Endothelial cell of umbilical vein (primary cell): ENCODE results near the gene MPP4. TPM values are rescaled to one million over a fixed set of nuclear protein-coding genes. Genes with fewer than 3 reads are reported as not detected.

Source experiments
- BruUV-seq: library from RNA; stranded (reverse); fragments of 400-500 nt; replicated peaks from 2 replicates; lab custom pipeline; 2021; lab: Mats Ljungman, UMichigan
- CTCF ChIA-PET: fragments of 300-600, 350-600 bp; sonication (Branson Sonifier 250); formaldehyde crosslinking; loops from one replicate; lab custom pipeline; 2021; ENCODE audit warnings: antibody characterized with exemption, inconsistent platforms; lab: Charles Lee
- POLR2A ChIA-PET: fragments of 300-600, 350-600 bp; sonication (Branson Sonifier 250); formaldehyde crosslinking; loops from one replicate; lab custom pipeline; 2021; ENCODE audit warnings: antibody characterized with exemption, inconsistent platforms; lab: Charles Lee
- DNase-seq: peaks from one replicate; pipeline ENCODE4 v3.0.0-alpha.2; 2011; ENCODE audit warnings: low read depth, low spot score
- FAIRE-seq: peaks from 2 replicates; lab custom pipeline; 2011; peaks lifted over from hg19 to GRCh38; lab: Jason Lieb, UNC
- H2AFZ ChIP-seq: 2 replicates; pipeline ENCODE4 v1.6.0; 2012; ENCODE audit warnings: low read depth, low read length, control low read depth, inconsistent platforms
- H3K27ac ChIP-seq: 2 replicates; pipeline ENCODE4 v1.5.1; 2011; ENCODE audit warnings: low read depth, mild to moderate bottlenecking, control low read depth, low read length, moderate library complexity; ENCODE audit not compliant: insufficient read depth
- H3K27me3 ChIP-seq, 2 experiments: 2 replicates each; pipeline versions ENCODE4 v1.6.0 to v1.6.1; 2011; ENCODE audit warnings: low read length in 2 of 2, mixed read lengths in 1 of 2; ENCODE audit not compliant: control insufficient read depth in 2 of 2, insufficient read depth in 2 of 2
- H3K36me3 ChIP-seq, 2 experiments: 2 replicates in 1 of 2; 3 replicates in 1 of 2; pipeline ENCODE4 v1.5.1; 2011; ENCODE audit warnings: low read length in 2 of 2, mild to moderate bottlenecking in 1 of 2, moderate library complexity in 1 of 2; ENCODE audit not compliant: control insufficient read depth in 2 of 2, insufficient read depth in 2 of 2; ENCODE audit errors: extremely low read depth in 1 of 2
- H3K4me1 ChIP-seq: 3 replicates; pipeline ENCODE4 v1.5.1; 2011; ENCODE audit warnings: mild to moderate bottlenecking, low read length; ENCODE audit not compliant: control insufficient read depth, insufficient read depth; ENCODE audit errors: extremely low read depth
- H3K4me2 ChIP-seq: 2 replicates; pipeline ENCODE4 v1.6.1; 2011; ENCODE audit warnings: low read length, control low read depth, mixed read lengths; ENCODE audit not compliant: insufficient read depth
- H3K4me3 ChIP-seq, 3 experiments: fragments of 200-600 bp in 1 of 3; sonication (generic), shearing (Covaris generic) in 1 of 3; replicated peaks in 1 of 3; 2 replicates each; pipeline ENCODE4 v1.5.1; 2011 to 2016; ENCODE audit warnings: control low read depth in 3 of 3, low read length in 3 of 3, mild to moderate bottlenecking in 2 of 3, inconsistent platforms in 1 of 3, low read depth in 1 of 3, moderate library complexity in 1 of 3; ENCODE audit not compliant: insufficient read depth in 1 of 3
- H3K79me2 ChIP-seq: 2 replicates; pipeline ENCODE4 v1.6.0; 2012; ENCODE audit warnings: low read length, inconsistent platforms; ENCODE audit not compliant: control insufficient read depth, insufficient read depth
- H3K9ac ChIP-seq: replicated peaks from 2 replicates; pipeline ENCODE3; 2011; ENCODE audit warnings: low read length, control low read depth; ENCODE audit not compliant: insufficient read depth; ENCODE audit errors: extremely low read depth
- H3K9me1 ChIP-seq: replicated peaks from 3 replicates; pipeline ENCODE4 v1.6.0; 2011; ENCODE audit warnings: mild to moderate bottlenecking, low read length; ENCODE audit not compliant: control insufficient read depth, insufficient read depth; ENCODE audit errors: extremely low read depth
- H3K9me3 ChIP-seq: replicated peaks from 2 replicates; pipeline ENCODE4 v1.5.1; 2012; ENCODE audit warnings: low read length, inconsistent platforms; ENCODE audit not compliant: control insufficient read depth, insufficient read depth
- H4K20me1 ChIP-seq: replicated peaks from 2 replicates; pipeline ENCODE3; 2011; ENCODE audit warnings: mild to moderate bottlenecking, low read length; ENCODE audit not compliant: control insufficient read depth, insufficient read depth; ENCODE audit errors: extremely low read depth
- EZH2 ChIP-seq: IDR thresholded peaks from 2 replicates; pipeline ENCODE4 v1.6.1; 2012; ENCODE audit warnings: borderline replicate concordance, low read depth, mild to moderate bottlenecking, moderate library complexity, low read length, inconsistent platforms; ENCODE audit not compliant: severe bottlenecking
- FOS ChIP-seq: IDR thresholded peaks from 2 replicates; pipeline ENCODE4 v1.6.1; 2011; ENCODE audit warnings: mild to moderate bottlenecking, low read length, moderate library complexity, borderline replicate concordance; ENCODE audit not compliant: insufficient read depth
- GATA2 ChIP-seq: IDR thresholded peaks from 2 replicates; pipeline ENCODE4 v1.7.0; 2011; ENCODE audit warnings: low read depth, mild to moderate bottlenecking, moderate library complexity, mixed read lengths, low read length; ENCODE audit not compliant: insufficient read length, insufficient read depth
- JUN ChIP-seq: IDR thresholded peaks from 2 replicates; pipeline ENCODE4 v1.6.1; 2011; ENCODE audit warnings: borderline replicate concordance, low read depth; ENCODE audit not compliant: insufficient read length, insufficient read depth
- MYC ChIP-seq: IDR thresholded peaks from one replicate; pipeline ENCODE4 v1.6.1; 2011; ENCODE audit warnings: mild to moderate bottlenecking, low read depth, low read length
- POLR2A ChIP-seq: IDR thresholded peaks from 2 replicates; pipeline ENCODE4 v1.6.1; 2012; ENCODE audit warnings: low read depth, mild to moderate bottlenecking, control low read depth, low read length
- POLR2AphosphoS5 ChIP-seq: IDR thresholded peaks from 2 replicates; pipeline ENCODE4 v1.6.1; 2012; ENCODE audit warnings: low read depth, mild to moderate bottlenecking, control low read depth, low read length, moderate library complexity; ENCODE audit not compliant: insufficient read depth
- dilution Hi-C: fragments of 300-500 bp; cut with MboI; formaldehyde crosslinking; loops from one replicate; pipeline ENCODE4 v1.15.0; 2019; ENCODE audit warnings: low sequenced_read_pairs; ENCODE audit not compliant: extremely low pct_ligation_motif_present
- intact Hi-C: fragments of 100-400 bp; cut with micrococcal nuclease; formaldehyde crosslinking; loops from one replicate; pipeline ENCODE4 v1.10.0; 2022
- polyA plus RNA-seq, 4 experiments: library from polyadenylated mRNA; depleted of rRNA in 3 of 4; stranded (reverse) in 3 of 4; unstranded in 1 of 4; fragments of >200 nt; gene quantifications; 2 replicates each; pipeline versions ENCODE4 v1.2.1 to v1.2.3, GENCODE V29; 2011 to 2012; ENCODE audit warnings: missing spikeins in 1 of 4
- total RNA-seq: library from RNA; stranded (reverse); gene quantifications from 2 replicates; pipeline ENCODE4 v1.2.3, GENCODE V29; 2021
- TF ChIP-seq, protein P1 (sequence below), 2 donors: IDR thresholded peaks; 1 replicate in 1 of 2; 2 replicates in 1 of 2; pipeline ENCODE4 v1.5.1; 2011; ENCODE audit warnings: low read length in 2 of 2, mild to moderate bottlenecking in 2 of 2, moderate library complexity in 2 of 2, control low read depth in 1 of 2, inconsistent platforms in 1 of 2, low read depth in 1 of 2; ENCODE audit not compliant: insufficient read depth in 1 of 2; ENCODE audit errors: extremely low read depth in 1 of 2
- TF ChIP-seq, protein P2 (sequence below): IDR thresholded peaks from 2 replicates; pipeline ENCODE4 v1.6.1; 2011; ENCODE audit not compliant: insufficient read depth, insufficient read length

Gene MPP4
- total and polyA plus RNA-seq, 2 donors (not counting 3 experiments of a cell fraction or from before 2014, with no cell fraction given) = 5.6 to 7.6 TPM

DNA sequence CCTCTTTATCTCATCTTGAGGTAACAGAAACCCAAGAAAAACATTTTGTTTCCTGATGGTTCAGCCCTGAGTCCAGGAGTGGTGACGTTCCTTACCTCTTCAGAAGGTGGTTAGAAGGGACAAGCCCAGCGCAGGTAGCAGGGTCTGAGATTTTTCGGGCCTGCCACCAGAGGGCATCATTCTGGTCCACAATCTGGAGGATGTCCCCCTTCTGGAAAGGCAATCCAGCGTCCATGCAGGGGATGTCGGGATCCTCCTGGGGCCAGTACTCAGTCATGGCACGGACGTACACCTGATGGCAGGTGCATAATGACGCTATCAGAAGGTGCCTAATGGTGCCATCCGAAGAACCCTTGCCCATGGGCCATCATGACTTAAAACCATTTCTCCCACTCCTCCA is 17.7 kb downstream of the MPP4 start:
- H3K9me1 ChIP-seq = no peaks in the 10 kb centered on the region
- H3K4me1 ChIP-seq = no peaks in the 10 kb centered on the region
- ChIA-PET CTCF (interaction anchor here (1.6 to 4.1 kb wide), 3 partner anchors 13 to 26 kb away, joined by 5 to 24 read pairs (median 17); partner anchors contain the start of gene MPP4), POLR2A (no interaction called here)
- H3K27ac ChIP-seq = no peak overlapping the region
- intact Hi-C loops (loop anchor here (1.0 kb wide), 2 partner anchors 18 to 27 kb away; partner anchors contain the start of gene MPP4), dilution Hi-C loops (no loop called here)
- no peak overlapping the region for H3K9ac ChIP-seq
- no peaks in the 10 kb centered on the region for H3K9me3 ChIP-seq
- TF ChIP-seq, protein P1, sequence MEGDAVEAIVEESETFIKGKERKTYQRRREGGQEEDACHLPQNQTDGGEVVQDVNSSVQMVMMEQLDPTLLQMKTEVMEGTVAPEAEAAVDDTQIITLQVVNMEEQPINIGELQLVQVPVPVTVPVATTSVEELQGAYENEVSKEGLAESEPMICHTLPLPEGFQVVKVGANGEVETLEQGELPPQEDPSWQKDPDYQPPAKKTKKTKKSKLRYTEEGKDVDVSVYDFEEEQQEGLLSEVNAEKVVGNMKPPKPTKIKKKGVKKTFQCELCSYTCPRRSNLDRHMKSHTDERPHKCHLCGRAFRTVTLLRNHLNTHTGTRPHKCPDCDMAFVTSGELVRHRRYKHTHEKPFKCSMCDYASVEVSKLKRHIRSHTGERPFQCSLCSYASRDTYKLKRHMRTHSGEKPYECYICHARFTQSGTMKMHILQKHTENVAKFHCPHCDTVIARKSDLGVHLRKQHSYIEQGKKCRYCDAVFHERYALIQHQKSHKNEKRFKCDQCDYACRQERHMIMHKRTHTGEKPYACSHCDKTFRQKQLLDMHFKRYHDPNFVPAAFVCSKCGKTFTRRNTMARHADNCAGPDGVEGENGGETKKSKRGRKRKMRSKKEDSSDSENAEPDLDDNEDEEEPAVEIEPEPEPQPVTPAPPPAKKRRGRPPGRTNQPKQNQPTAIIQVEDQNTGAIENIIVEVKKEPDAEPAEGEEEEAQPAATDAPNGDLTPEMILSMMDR (IDR thresholded peaks at IDR 0.05; ENCODE audit: extremely low read depth in 1 of 2, insufficient read depth in 1 of 2, low read depth in 1 of 2, low read length in 2 of 2) = peak; percentile 56 to 63
- TF ChIP-seq MYC = no peak
- no peaks in the 10 kb centered on the region for H3K27me3 ChIP-seq
- DNase-seq = peak; percentile 38
- H2AFZ ChIP-seq = no peak overlapping the region
- BruUV-seq = no TSS peak
- FAIRE-seq = peak; percentile 78
- H3K36me3 ChIP-seq = no peaks in the 10 kb centered on the region
- H4K20me1 ChIP-seq = no peaks in the 10 kb centered on the region
- no peaks in the 10 kb centered on the region for H3K79me2 ChIP-seq
- no peak overlapping the region for H3K4me2 ChIP-seq
- no peak overlapping the region for H3K4me3 ChIP-seq

DNA sequence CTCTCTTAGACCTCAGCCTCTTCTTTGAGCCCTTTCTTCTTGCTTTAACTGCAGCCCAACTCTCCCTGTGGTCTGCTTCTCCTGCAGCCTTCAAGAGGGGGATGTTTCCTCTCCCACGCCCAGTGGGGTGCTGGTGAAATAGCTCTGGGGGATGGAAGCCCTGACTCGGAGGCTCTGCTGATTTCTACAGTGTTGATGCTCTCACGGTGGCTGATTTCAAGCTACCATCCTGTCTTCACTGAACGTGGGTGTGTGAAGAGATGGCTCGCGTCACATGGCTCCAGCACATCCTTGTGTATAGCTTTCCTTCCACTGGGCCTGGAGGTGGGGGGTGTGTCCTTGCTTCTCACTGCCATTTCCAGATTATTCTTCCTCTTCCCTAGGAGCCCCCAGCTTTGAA is 20.0 kb downstream of the MPP4 start:
- Histone ChIP-seq H3K4me3 (no peak overlapping the region), H3K36me3 (no peaks in the 10 kb centered on the region), H3K27me3 (no peaks in the 10 kb centered on the region), H3K4me2 (no peak overlapping the region), H2AFZ (no peak overlapping the region), H3K27ac (no peak overlapping the region), H3K9me1 (no peaks in the 10 kb centered on the region), H3K9ac (no peak overlapping the region), H3K9me3 (no peaks in the 10 kb centered on the region), H4K20me1 (no peaks in the 10 kb centered on the region), H3K79me2 (no peaks in the 10 kb centered on the region), H3K4me1 (no peaks in the 10 kb centered on the region)
- DNase-seq (no peak), FAIRE-seq (no peak)
- POLR2A ChIA-PET = no interaction called here
- intact Hi-C loops = no loop called here
- dilution Hi-C loops = no loop called here
- CTCF ChIA-PET = interaction anchor here (1.2 to 2.5 kb wide), 5 partner anchors 10 to 29 kb away, joined by 3 to 18 read pairs (median 5); no protein-coding TSS in a partner anchor
- TF ChIP-seq EZH2 = no peak
- no peak for TF ChIP-seq POLR2AphosphoS5
- no peak for TF ChIP-seq JUN
- no peak for TF ChIP-seq MYC
- TF ChIP-seq, protein P2, sequence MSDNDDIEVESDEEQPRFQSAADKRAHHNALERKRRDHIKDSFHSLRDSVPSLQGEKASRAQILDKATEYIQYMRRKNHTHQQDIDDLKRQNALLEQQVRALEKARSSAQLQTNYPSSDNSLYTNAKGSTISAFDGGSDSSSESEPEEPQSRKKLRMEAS = no peak
- TF ChIP-seq, protein P1 (IDR thresholded peaks at IDR 0.05; ENCODE audit: extremely low read depth in 1 of 2, insufficient read depth in 1 of 2, low read depth in 1 of 2, low read length in 2 of 2) = no peak
- TF ChIP-seq POLR2A = no peak
- TF ChIP-seq FOS = no peak
- no peak for TF ChIP-seq GATA2
- no TSS peak for BruUV-seq
